Liver (tissue), 9 donors: ENCODE data around the gene RNU7-1. TPM values are rescaled to one million over a fixed set of nuclear protein-coding genes. Genes with fewer than 3 reads are reported as not detected.

ENCODE experiments used
- DNase-seq: peaks from one replicate; pipeline ENCODE4 v3.0.0-alpha.2; 2017; ENCODE audit warnings: low spot score
- H3K27ac ChIP-seq, 2 donors: one replicate each; pipeline ENCODE4 v1.7.0; 2013; ENCODE audit warnings: inconsistent platforms in 2 of 2, low read length in 2 of 2, control low read depth in 1 of 2, low read depth in 1 of 2, mild to moderate bottlenecking in 1 of 2
- H3K27me3 ChIP-seq, 4 donors: one replicate each; pipeline versions ENCODE4 v1.6.1 to v1.7.0; 2013; ENCODE audit warnings: low read length in 3 of 4, inconsistent platforms in 1 of 4, mild to moderate bottlenecking in 1 of 4, moderate library complexity in 1 of 4; ENCODE audit not compliant: control insufficient read depth in 4 of 4, insufficient read depth in 4 of 4
- H3K36me3 ChIP-seq, 4 donors: one replicate each; pipeline versions ENCODE4 v1.6.1 to v1.7.0; 2013; ENCODE audit warnings: low read length in 3 of 4, mild to moderate bottlenecking in 3 of 4, low read depth in 1 of 4, moderate library complexity in 1 of 4; ENCODE audit not compliant: control insufficient read depth in 4 of 4, insufficient read depth in 3 of 4
- H3K4me1 ChIP-seq, 4 donors: one replicate each; pipeline versions ENCODE4 v1.6.1 to v1.7.0; 2013; ENCODE audit warnings: low read length in 3 of 4, mild to moderate bottlenecking in 3 of 4, moderate library complexity in 1 of 4; ENCODE audit not compliant: control insufficient read depth in 4 of 4, insufficient read depth in 4 of 4
- H3K4me3 ChIP-seq, 3 donors: one replicate each; pipeline versions ENCODE4 v1.6.1 to v1.7.0; 2013; ENCODE audit warnings: low read length in 3 of 3, control low read depth in 1 of 3, low read depth in 1 of 3, mild to moderate bottlenecking in 1 of 3
- H3K9ac ChIP-seq, 2 donors: one replicate each; pipeline ENCODE4 v1.7.0; 2013; ENCODE audit warnings: low read length in 2 of 2, mild to moderate bottlenecking in 2 of 2, moderate library complexity in 2 of 2, control low read depth in 1 of 2, low read depth in 1 of 2
- H3K9me3 ChIP-seq, 4 donors: one replicate each; pipeline versions ENCODE4 v1.6.1 to v1.7.0; 2013; ENCODE audit warnings: low read length in 3 of 4; ENCODE audit not compliant: control insufficient read depth in 4 of 4
- CTCF ChIP-seq: fragments of 150-350 bp; IDR thresholded peaks from 2 replicates; pipeline ENCODE4 v1.5.1; 2017; ENCODE audit warnings: improper control_type of control experiment, low read depth, low read length; ENCODE audit not compliant: missing input control
- EGR1 ChIP-seq, 2 donors: IDR thresholded peaks; 2 replicates each; pipeline ENCODE4 v1.6.1; 2016 to 2018; ENCODE audit warnings: antibody characterized with exemption in 2 of 2, low read depth in 2 of 2
- FOXA1 ChIP-seq: IDR thresholded peaks from 2 replicates; pipeline ENCODE4 v1.6.1; 2016; ENCODE audit warnings: antibody characterized with exemption
- FOXA2 ChIP-seq: IDR thresholded peaks from 2 replicates; pipeline ENCODE4 v1.6.1; 2016; ENCODE audit warnings: antibody characterized with exemption
- GABPA ChIP-seq, 2 donors: IDR thresholded peaks in 1 of 2; conservative IDR thresholded peaks in 1 of 2; 2 replicates each; pipeline ENCODE4 v1.6.1; 2016; ENCODE audit warnings: antibody characterized with exemption in 2 of 2, mild to moderate bottlenecking in 1 of 2, moderate library complexity in 1 of 2
- HNF4A ChIP-seq, 2 donors: conservative IDR thresholded peaks; 2 replicates each; pipeline ENCODE4 v1.6.1; 2016; ENCODE audit warnings: antibody characterized with exemption in 2 of 2, mild to moderate bottlenecking in 2 of 2
- HNF4G ChIP-seq: IDR thresholded peaks from 2 replicates; pipeline ENCODE4 v1.6.1; 2016; ENCODE audit warnings: antibody characterized with exemption
- JUND ChIP-seq, 2 donors: IDR thresholded peaks; 2 replicates each; pipeline ENCODE4 v1.6.1; 2016; ENCODE audit warnings: antibody characterized with exemption in 2 of 2
- NR2F2 ChIP-seq: IDR thresholded peaks from 2 replicates; pipeline ENCODE4 v1.6.1; 2016; ENCODE audit warnings: antibody characterized with exemption
- RAD21 ChIP-seq, 2 donors: IDR thresholded peaks; 2 replicates each; pipeline ENCODE4 v1.6.1; 2016; ENCODE audit warnings: antibody characterized with exemption in 2 of 2, mild to moderate bottlenecking in 2 of 2
- REST ChIP-seq: IDR thresholded peaks from 2 replicates; pipeline ENCODE4 v1.6.1; 2016; ENCODE audit warnings: antibody characterized with exemption, mild to moderate bottlenecking
- RXRA ChIP-seq, 2 donors: IDR thresholded peaks; 2 replicates each; pipeline ENCODE4 v1.6.1; 2017 to 2018; ENCODE audit warnings: antibody characterized with exemption in 2 of 2, mild to moderate bottlenecking in 1 of 2
- SP1 ChIP-seq: IDR thresholded peaks from 2 replicates; pipeline ENCODE4 v1.6.1; 2018; ENCODE audit warnings: antibody characterized with exemption, mild to moderate bottlenecking
- TAF1 ChIP-seq: conservative IDR thresholded peaks from 2 replicates; pipeline ENCODE4 v1.6.1; 2016; ENCODE audit warnings: antibody characterized with exemption, mild to moderate bottlenecking
- YY1 ChIP-seq: IDR thresholded peaks from 2 replicates; pipeline ENCODE4 v1.6.1; 2016; ENCODE audit warnings: antibody characterized with exemption, mild to moderate bottlenecking
- WGBS: extraction: QIAGEN DNeasy Blood & Tissue Kit; methylation state at CpG from one replicate; pipeline ENCODE4 v1.1.7; 2013; 5-methylcytosine and 5-hydroxymethylcytosine counted together
- polyA plus RNA-seq, 2 donors: library from polyadenylated mRNA; stranded (reverse) in 1 of 2; unstranded in 1 of 2; fragments of 200-250 nt in 1 of 2; fragments of >200 nt in 1 of 2; fragmentation: Nextera tagmentation in 1 of 2; extraction: Ambion mirVana in 1 of 2; gene quantifications; one replicate each; pipeline versions ENCODE4 v1.2.1 to v1.2.3, GENCODE V29; 2013 to 2015
- total RNA-seq, 2 donors: library from RNA; depleted of rRNA; stranded (reverse); fragments of >200 nt; gene quantifications; one replicate each; pipeline ENCODE4 v1.2.3, GENCODE V29; 2014
- TF ChIP-seq, protein P1 (sequence below): IDR thresholded peaks from 2 replicates; pipeline ENCODE4 v1.6.1; 2016; ENCODE audit warnings: antibody characterized with exemption
- TF ChIP-seq, protein P2 (sequence below): IDR thresholded peaks from 2 replicates; pipeline ENCODE4 v1.6.1; 2016; ENCODE audit warnings: antibody characterized with exemption
- TF ChIP-seq, protein P3 (sequence below): IDR thresholded peaks from 2 replicates; pipeline ENCODE4 v1.6.1; 2016; ENCODE audit warnings: antibody characterized with exemption
- donor health status: healthy.
- donor health status: healthy.
- donor health status: healthy.
- donor health status: healthy.
- donor health status: healthy.

Gene RNU7-1
- total and polyA plus RNA-seq, 4 donors: not detected

- H3K27me3 ChIP-seq: no peaks in the 10 kb centered on the region
- H3K27ac ChIP-seq: peak within 1 kb of the TSS; percentile 56 to 62
- H3K4me3 ChIP-seq: peak within 1 kb of the TSS; percentile 32 to 81 (median 56)
- peak within 1 kb of the TSS; percentile 3 to 61 for H3K9ac ChIP-seq
- H3K4me1 ChIP-seq: peaks cover 1 to 11% (median 8%) of the 10 kb centered on the region in 4 donors
- no peaks in the 10 kb centered on the region for H3K9me3 ChIP-seq
- peak; percentile 96 for DNase-seq
- WGBS: 6% methylated on average over 34 of the region's 34 CpGs
- no peaks in the 10 kb centered on the region for H3K36me3 ChIP-seq
- TF ChIP-seq RAD21 (IDR thresholded peaks at IDR 0.05) (peak in 1 of 2 donors; percentile 3), JUND (IDR thresholded peaks at IDR 0.05) (peak; percentile 90 to 93), SP1 (peak; percentile 69), FOXA2 (no peak), HNF4A (conservative IDR thresholded peaks at IDR 0.05) (peak in 1 of 2 donors; percentile 90), HNF4G (no peak), TAF1 (no peak), FOXA1 (no peak), EGR1 (IDR thresholded peaks at IDR 0.05; ENCODE audit: low read depth in 2 of 2) (peak; percentile 60 to 67), RXRA (IDR thresholded peaks at IDR 0.05) (peak in 1 of 2 donors; percentile 18), GABPA (IDR thresholded peaks at IDR 0.05 in 1 of 2, conservative IDR thresholded peaks at IDR 0.05 in 1 of 2) (peak in 1 of 2 donors; percentile 75), YY1 (peak; percentile 48), CTCF (no peak), NR2F2 (no peak), REST (no peak)
- TF ChIP-seq, protein P1, sequence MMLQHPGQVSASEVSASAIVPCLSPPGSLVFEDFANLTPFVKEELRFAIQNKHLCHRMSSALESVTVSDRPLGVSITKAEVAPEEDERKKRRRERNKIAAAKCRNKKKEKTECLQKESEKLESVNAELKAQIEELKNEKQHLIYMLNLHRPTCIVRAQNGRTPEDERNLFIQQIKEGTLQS: peak; percentile 72
- TF ChIP-seq, protein P2, sequence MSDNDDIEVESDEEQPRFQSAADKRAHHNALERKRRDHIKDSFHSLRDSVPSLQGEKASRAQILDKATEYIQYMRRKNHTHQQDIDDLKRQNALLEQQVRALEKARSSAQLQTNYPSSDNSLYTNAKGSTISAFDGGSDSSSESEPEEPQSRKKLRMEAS: peak; percentile 74
- TF ChIP-seq, protein P3, sequence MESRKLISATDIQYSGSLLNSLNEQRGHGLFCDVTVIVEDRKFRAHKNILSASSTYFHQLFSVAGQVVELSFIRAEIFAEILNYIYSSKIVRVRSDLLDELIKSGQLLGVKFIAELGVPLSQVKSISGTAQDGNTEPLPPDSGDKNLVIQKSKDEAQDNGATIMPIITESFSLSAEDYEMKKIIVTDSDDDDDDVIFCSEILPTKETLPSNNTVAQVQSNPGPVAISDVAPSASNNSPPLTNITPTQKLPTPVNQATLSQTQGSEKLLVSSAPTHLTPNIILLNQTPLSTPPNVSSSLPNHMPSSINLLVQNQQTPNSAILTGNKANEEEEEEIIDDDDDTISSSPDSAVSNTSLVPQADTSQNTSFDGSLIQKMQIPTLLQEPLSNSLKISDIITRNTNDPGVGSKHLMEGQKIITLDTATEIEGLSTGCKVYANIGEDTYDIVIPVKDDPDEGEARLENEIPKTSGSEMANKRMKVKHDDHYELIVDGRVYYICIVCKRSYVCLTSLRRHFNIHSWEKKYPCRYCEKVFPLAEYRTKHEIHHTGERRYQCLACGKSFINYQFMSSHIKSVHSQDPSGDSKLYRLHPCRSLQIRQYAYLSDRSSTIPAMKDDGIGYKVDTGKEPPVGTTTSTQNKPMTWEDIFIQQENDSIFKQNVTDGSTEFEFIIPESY: no peak
Measured at GRCh38 chr12:6904280-6905276, 39.0 kb upstream of the RNU7-1 start, which contains the start of gene LRRC23. TSS of gene LRRC23 (plus strand) at chr12:6904822. CDS start at chr12:6905634, 812 bp downstream.
